ENCODE measurements around the gene GARIN5A.

DNA sequence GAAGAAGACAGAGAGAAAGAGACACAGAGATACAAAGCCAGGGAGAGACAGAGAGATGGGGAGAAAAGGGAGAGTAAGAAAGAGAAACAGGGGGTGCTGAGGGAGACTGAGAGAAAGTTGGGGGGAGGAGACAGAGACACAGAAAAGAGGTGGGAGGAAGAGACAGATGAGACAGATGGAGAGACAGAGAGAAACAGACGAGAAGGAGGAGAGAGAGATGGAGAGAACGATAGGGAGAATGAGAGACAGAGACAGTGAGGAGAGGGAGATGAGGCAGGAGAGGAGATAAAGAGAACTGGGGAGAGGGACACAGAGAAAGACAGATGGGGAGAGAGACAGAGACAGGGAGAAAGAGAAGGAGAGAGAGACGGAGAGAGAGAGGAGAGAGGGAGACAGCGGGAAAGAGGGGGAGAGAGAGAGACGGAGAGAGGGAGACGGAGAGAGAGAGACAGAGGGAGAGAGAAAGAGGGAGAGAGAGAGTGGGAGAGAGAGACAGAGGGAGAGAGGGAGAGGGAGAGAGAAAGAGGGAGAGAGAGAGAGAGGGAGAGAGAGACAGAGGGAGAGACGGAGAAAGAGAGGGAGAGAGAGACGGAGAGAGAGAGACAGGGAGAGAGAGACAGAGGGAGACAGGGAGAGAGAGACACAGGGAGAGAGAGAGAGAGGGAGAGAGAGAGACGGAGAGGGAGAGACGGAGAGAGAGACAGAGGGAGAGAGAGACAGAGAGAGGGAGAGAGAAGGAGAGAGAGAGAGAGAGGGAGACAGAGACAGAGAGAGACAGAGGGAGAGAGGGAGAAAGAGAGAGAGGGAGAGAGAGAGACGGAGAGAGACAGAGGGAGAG lies 21.8 kb upstream of the GARIN5A start:
- TF ChIP-seq EZH2 (IDR thresholded peaks at IDR 0.05; ENCODE audit: low read length), result no peak
- TF ChIP-seq, protein P1, sequence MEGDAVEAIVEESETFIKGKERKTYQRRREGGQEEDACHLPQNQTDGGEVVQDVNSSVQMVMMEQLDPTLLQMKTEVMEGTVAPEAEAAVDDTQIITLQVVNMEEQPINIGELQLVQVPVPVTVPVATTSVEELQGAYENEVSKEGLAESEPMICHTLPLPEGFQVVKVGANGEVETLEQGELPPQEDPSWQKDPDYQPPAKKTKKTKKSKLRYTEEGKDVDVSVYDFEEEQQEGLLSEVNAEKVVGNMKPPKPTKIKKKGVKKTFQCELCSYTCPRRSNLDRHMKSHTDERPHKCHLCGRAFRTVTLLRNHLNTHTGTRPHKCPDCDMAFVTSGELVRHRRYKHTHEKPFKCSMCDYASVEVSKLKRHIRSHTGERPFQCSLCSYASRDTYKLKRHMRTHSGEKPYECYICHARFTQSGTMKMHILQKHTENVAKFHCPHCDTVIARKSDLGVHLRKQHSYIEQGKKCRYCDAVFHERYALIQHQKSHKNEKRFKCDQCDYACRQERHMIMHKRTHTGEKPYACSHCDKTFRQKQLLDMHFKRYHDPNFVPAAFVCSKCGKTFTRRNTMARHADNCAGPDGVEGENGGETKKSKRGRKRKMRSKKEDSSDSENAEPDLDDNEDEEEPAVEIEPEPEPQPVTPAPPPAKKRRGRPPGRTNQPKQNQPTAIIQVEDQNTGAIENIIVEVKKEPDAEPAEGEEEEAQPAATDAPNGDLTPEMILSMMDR (optimal IDR thresholded peaks at IDR 0.05 in 1 of 3, IDR thresholded peaks at IDR 0.05 in 1 of 3, conservative IDR thresholded peaks at IDR 0.05 in 1 of 3; ENCODE audit: extremely low read depth in 1 of 3, insufficient read depth in 2 of 3, low read length in 3 of 3), result no peak
